Nephron progenitor cell (in vitro differentiated cells): Measurements from ENCODE around the gene RPAP3.

Experiments used
- DNase-seq: peaks from one replicate; pipeline ENCODE4 v3.0.0; 2021
- H3K27ac Mint-ChIP-seq: 2 replicates; pipeline ENCODE4 v1.8.0; 2021; ENCODE audit warnings: mild to moderate bottlenecking, moderate library complexity, mixed read lengths
- H3K27me3 Mint-ChIP-seq: 2 replicates; pipeline ENCODE4 v1.8.0; 2021; ENCODE audit warnings: mild to moderate bottlenecking, low read depth, mixed read lengths; ENCODE audit not compliant: poor library complexity
- H3K36me3 Mint-ChIP-seq: 2 replicates; pipeline ENCODE4 v1.8.0; 2021; ENCODE audit warnings: low read depth, mixed read lengths
- H3K4me1 Mint-ChIP-seq: 2 replicates; pipeline ENCODE4 v1.8.0; 2021; ENCODE audit warnings: mixed read lengths
- H3K4me3 Mint-ChIP-seq: 2 replicates; pipeline ENCODE4 v1.8.0; 2021; ENCODE audit warnings: mild to moderate bottlenecking, moderate library complexity, mixed read lengths
- H3K9me3 Mint-ChIP-seq: 2 replicates; pipeline ENCODE4 v1.8.0; 2021; ENCODE audit warnings: mild to moderate bottlenecking, moderate library complexity, mixed read lengths
- TF ChIP-seq, protein P1 (sequence below): fragments of 200-600 bp; sonication (generic); IDR thresholded peaks from 2 replicates; pipeline ENCODE4 v1.5.0; 2021; ENCODE audit warnings: antibody characterized with exemption

RPAP3 gene, protein sequence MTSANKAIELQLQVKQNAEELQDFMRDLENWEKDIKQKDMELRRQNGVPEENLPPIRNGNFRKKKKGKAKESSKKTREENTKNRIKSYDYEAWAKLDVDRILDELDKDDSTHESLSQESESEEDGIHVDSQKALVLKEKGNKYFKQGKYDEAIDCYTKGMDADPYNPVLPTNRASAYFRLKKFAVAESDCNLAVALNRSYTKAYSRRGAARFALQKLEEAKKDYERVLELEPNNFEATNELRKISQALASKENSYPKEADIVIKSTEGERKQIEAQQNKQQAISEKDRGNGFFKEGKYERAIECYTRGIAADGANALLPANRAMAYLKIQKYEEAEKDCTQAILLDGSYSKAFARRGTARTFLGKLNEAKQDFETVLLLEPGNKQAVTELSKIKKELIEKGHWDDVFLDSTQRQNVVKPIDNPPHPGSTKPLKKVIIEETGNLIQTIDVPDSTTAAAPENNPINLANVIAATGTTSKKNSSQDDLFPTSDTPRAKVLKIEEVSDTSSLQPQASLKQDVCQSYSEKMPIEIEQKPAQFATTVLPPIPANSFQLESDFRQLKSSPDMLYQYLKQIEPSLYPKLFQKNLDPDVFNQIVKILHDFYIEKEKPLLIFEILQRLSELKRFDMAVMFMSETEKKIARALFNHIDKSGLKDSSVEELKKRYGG

DNA sequence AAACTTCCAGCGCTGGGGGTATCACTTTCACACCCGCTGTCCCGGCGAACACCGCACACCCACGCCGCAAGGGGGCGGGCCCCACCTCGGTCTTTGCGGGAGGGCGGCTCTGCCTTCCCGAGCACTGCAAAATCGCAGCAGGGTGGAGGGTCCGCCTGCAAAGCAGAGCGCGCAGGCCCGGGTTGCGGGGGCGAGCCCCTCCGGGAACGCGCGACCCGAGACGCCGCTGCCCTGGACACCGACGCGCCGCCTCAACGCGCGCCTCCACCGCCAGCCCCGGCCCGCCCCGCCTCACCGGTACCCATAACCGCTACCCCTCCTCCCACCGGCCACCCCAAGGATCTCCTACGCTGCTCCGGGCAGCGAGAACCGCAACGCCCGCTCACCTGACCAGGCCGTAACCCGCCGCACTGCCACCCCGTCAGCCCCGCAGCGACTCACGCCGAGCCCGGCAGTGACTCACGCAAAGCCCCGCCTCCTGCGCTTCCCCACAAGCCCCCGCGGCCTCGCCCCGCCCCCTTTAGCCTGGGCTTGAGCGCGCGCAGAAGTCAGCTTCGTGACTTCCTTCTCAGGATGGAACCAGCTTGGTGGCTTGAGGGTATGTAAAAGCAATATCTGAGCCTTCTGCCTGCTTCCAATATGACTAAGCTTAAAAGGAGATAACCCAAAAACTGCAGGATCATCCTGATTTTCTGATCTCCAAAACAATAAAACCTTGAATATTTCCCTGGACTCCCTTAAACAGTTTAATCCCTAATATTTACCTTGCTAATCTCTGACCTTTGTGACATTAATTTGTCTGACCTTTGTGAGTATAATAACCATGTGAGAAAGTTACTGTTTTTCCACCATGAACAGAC lies at the start of gene RPAP3:
TSS of gene RPAP3 (minus strand) at position 465 of the 860 bp plus-strand sequence. CDS start 3,190 bp downstream, outside the sequence.
- no peaks in the 10 kb centered on the region for H3K9me3 Mint-ChIP-seq
- H3K27me3 Mint-ChIP-seq = no peaks in the 10 kb centered on the region
- peak within 1 kb of the TSS; percentile 91 for H3K4me3 Mint-ChIP-seq
- DNase-seq = peak; percentile 97
- peaks cover 28% of the 10 kb centered on the region for H3K36me3 Mint-ChIP-seq
- TF ChIP-seq, protein P1, sequence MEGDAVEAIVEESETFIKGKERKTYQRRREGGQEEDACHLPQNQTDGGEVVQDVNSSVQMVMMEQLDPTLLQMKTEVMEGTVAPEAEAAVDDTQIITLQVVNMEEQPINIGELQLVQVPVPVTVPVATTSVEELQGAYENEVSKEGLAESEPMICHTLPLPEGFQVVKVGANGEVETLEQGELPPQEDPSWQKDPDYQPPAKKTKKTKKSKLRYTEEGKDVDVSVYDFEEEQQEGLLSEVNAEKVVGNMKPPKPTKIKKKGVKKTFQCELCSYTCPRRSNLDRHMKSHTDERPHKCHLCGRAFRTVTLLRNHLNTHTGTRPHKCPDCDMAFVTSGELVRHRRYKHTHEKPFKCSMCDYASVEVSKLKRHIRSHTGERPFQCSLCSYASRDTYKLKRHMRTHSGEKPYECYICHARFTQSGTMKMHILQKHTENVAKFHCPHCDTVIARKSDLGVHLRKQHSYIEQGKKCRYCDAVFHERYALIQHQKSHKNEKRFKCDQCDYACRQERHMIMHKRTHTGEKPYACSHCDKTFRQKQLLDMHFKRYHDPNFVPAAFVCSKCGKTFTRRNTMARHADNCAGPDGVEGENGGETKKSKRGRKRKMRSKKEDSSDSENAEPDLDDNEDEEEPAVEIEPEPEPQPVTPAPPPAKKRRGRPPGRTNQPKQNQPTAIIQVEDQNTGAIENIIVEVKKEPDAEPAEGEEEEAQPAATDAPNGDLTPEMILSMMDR = peak; percentile 56
- H3K4me1 Mint-ChIP-seq = peaks cover 37% of the 10 kb centered on the region
- peak within 1 kb of the TSS; percentile 93 for H3K27ac Mint-ChIP-seq

DNA sequence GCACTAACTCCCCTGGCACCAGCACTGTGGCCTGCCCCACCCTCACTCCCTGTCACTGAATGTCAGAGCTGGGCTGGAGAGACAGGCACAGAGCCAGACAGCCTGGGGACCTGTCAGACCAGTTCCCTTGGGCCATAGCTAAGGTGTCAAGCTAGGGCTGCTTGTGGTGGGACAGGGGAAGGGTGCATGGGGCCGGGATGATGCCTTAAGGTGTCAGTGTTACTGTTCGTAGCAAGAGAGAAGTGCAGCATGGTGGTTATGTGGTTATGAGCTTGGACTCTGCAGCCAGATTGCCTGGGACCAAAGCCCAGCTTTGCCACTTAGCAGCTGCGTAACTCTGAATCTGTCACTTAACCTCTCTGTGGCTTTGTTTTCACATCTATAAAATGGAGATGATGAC lies 49.1 kb upstream of the RPAP3 start:
- no peak for DNase-seq
- TF ChIP-seq, protein P1 = no peak
- Mint-ChIP-seq H3K4me1 (peaks cover 78% of the 10 kb centered on the region), H3K9me3 (no peaks in the 10 kb centered on the region), H3K27ac (no peak overlapping the region), H3K27me3 (peaks cover 4% of the 10 kb centered on the region), H3K36me3 (no peaks in the 10 kb centered on the region), H3K4me3 (no peak overlapping the region)

DNA sequence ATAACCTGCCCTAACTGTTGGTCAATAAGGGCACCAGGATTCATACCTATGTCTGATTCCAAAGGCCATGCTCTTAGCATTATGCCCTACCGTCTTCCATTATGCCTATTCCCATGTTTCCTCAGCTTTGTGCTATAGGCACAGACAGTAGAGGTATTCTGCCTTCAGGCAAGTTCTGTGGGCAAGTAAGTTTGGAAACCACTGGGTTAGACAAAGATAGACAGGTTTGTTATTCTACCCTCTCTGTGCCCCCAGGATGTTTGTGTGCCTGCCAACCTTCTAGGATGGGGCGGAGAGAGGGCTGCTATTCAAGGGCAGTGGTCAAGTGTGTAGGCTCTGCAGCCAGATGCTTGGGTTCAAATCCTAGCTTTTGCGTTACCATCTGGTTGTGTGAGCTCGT lies 48.3 kb upstream of the RPAP3 start:
- H3K4me3 Mint-ChIP-seq = no peak overlapping the region
- TF ChIP-seq, protein P1 = no peak
- H3K4me1 Mint-ChIP-seq = peaks cover 80% of the 10 kb centered on the region
- no peaks in the 10 kb centered on the region for H3K36me3 Mint-ChIP-seq
- H3K9me3 Mint-ChIP-seq = no peaks in the 10 kb centered on the region
- no peak overlapping the region for H3K27ac Mint-ChIP-seq
- peaks cover 4% of the 10 kb centered on the region for H3K27me3 Mint-ChIP-seq
- DNase-seq = no peak

DNA sequence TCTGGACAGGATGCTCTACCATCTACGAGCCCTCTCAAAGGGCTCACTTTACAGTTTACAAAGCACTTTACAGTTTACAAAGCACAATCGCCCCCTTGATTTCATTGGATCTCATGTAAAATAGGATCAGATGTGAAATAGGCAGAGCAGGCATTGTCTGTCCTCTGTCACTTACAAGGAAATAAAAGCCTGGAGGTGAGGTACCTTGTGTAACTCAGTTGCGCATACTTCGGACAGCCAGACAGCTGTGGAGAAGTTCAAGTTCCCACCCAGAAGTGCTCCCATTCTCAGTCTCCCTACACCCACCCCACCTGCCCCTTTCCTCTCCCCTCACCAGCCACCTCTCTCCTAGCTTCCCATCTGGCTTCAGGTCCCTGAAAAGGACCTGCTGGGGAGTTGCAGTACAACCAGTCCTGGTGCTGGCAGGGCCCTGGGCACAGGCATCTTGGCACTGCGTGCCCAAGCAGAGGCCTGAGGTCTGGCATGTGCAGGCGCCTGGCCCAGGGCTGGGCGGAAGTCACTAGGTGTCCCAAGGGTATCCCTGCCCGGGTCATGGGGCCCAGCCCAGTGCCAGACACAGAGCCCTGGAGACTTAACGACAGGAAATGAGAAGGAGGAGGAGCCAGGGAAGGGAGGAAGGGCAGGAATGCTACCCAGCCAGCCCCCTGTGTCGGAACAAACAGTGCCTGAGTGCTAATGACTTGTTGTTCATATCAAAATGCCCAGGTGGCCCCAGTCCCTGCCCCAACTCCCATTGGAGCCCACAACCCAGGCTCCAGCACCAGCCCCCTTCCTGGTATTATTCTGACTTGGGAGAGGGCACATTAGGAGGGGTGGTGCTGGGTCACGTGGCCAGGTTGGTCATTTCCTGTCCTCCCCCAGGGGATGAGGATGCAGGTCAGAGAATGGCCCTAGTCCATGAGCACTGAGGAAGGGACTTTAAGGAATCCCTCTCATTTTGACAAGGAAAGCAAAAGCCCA lies 47.5 kb upstream of the RPAP3 start:
- no peaks in the 10 kb centered on the region for H3K9me3 Mint-ChIP-seq
- peak overlapping the region; percentile 80 for H3K27ac Mint-ChIP-seq
- peaks cover 8% of the 10 kb centered on the region for H3K36me3 Mint-ChIP-seq
- peaks cover 4% of the 10 kb centered on the region for H3K27me3 Mint-ChIP-seq
- TF ChIP-seq, protein P1 = no peak
- peaks cover 79% of the 10 kb centered on the region for H3K4me1 Mint-ChIP-seq
- H3K4me3 Mint-ChIP-seq = peak overlapping the region; percentile 23
- DNase-seq = peak; percentile 40

DNA sequence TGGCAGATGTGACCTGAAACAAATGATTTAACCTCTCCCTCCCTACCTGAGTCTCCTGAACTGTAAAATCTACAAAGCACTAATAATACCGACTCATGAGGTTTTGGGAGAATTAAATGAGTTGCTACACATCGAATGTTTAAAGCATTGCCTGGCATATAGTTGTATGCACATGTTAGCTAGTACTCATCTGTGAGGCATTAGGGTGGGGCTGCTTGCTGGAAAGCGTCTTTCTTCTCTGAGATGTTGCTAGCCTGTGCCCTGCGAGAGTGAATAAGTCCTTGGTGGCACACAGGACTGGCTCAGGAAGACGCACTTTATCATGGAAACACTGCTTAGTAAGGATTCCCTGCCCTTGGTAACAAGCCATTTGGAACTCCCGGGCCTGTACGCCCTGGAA lies 46.7 kb upstream of the RPAP3 start:
- peaks cover 3% of the 10 kb centered on the region for H3K27me3 Mint-ChIP-seq
- H3K4me1 Mint-ChIP-seq = peaks cover 72% of the 10 kb centered on the region
- no peaks in the 10 kb centered on the region for H3K9me3 Mint-ChIP-seq
- no peak overlapping the region for H3K4me3 Mint-ChIP-seq
- peaks cover 8% of the 10 kb centered on the region for H3K36me3 Mint-ChIP-seq
- no peak for DNase-seq
- H3K27ac Mint-ChIP-seq = peak overlapping the region; percentile 68
- TF ChIP-seq, protein P1 = no peak
